A549 treated with dexamethasone at 1 μM for 4 hours (cell line): ENCODE results near the gene NAV3. TPM values are rescaled to one million over a fixed set of nuclear protein-coding genes. Genes with fewer than 3 reads are reported as not detected.

Source experiments
- total RNA-seq: library from RNA; stranded (reverse); fragments of 200-300 nt; extraction: Qiagen RNA extraction; gene quantifications from 5 replicates; pipeline ENCODE4 v1.2.3, GENCODE V29; 2022

NAV3 gene, protein sequence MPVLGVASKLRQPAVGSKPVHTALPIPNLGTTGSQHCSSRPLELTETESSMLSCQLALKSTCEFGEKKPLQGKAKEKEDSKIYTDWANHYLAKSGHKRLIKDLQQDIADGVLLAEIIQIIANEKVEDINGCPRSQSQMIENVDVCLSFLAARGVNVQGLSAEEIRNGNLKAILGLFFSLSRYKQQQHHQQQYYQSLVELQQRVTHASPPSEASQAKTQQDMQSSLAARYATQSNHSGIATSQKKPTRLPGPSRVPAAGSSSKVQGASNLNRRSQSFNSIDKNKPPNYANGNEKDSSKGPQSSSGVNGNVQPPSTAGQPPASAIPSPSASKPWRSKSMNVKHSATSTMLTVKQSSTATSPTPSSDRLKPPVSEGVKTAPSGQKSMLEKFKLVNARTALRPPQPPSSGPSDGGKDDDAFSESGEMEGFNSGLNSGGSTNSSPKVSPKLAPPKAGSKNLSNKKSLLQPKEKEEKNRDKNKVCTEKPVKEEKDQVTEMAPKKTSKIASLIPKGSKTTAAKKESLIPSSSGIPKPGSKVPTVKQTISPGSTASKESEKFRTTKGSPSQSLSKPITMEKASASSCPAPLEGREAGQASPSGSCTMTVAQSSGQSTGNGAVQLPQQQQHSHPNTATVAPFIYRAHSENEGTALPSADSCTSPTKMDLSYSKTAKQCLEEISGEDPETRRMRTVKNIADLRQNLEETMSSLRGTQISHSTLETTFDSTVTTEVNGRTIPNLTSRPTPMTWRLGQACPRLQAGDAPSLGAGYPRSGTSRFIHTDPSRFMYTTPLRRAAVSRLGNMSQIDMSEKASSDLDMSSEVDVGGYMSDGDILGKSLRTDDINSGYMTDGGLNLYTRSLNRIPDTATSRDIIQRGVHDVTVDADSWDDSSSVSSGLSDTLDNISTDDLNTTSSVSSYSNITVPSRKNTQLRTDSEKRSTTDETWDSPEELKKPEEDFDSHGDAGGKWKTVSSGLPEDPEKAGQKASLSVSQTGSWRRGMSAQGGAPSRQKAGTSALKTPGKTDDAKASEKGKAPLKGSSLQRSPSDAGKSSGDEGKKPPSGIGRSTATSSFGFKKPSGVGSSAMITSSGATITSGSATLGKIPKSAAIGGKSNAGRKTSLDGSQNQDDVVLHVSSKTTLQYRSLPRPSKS (N-terminal part only)
- 3.8 to 6.1 TPM (median 5.6 TPM) in 5 replicates for total RNA-seq

DNA sequence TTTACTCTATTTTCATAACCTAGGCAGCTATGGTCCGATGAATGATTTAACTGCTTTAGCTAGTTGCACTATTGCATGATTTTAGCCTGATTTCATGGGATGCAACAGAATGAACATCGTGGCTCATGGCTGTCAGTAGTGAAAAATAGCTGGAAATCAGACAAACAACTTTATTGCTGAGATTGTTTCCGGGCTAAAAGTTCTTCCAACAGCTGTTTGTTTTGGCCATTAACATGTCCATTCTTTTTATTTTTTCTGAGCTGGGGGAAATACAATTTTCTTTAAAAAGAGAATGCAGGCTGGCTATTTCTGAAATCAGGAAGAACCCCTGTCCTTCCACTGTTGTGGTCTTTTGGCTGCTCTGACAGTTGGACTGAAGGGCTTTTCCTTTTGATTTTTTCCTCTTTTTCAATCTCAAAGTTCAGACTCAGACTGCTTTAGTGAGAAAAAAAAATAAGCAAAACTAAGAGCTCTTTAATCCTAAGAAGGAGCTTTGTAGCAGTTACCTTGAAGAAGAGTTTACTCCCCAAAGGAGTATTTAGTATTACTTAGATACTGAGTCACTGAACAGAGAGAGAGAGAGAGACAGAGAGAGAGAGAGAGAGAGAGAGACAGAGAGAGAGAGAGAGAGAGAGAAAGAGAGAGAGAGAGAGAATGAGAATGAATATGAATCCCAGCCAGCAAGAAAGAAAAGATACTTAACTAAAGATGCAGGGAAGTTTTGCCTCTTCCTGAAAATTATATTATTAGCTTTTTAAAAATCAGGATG is at the start of gene NAV3:
NAV3 (plus strand) TSS at position 312 of the 769 bp plus-strand sequence. CDS start 568 bp downstream, outside the sequence.

